SU-DHL-6 (cell line): ENCODE measurements around the gene GPR108.

Experiments used
- EZH2phosphoT487 ChIP-seq: fragments of 200-600 bp; sonication (generic), shearing (Covaris generic); conservative IDR thresholded peaks from 2 replicates; pipeline ENCODE4 v1.6.1; 2018; ENCODE audit warnings: mild to moderate bottlenecking, antibody characterized with exemption, low read length, moderate library complexity, mixed read lengths
- TF ChIP-seq, protein P1 (sequence below): fragments of 200-600 bp; sonication (generic); IDR thresholded peaks from one replicate; pipeline ENCODE4 v1.5.1; 2017; ENCODE audit warnings: antibody characterized with exemption, mild to moderate bottlenecking, low read length, moderate library complexity; ENCODE audit not compliant: insufficient read depth, poor library complexity, severe bottlenecking

DNA sequence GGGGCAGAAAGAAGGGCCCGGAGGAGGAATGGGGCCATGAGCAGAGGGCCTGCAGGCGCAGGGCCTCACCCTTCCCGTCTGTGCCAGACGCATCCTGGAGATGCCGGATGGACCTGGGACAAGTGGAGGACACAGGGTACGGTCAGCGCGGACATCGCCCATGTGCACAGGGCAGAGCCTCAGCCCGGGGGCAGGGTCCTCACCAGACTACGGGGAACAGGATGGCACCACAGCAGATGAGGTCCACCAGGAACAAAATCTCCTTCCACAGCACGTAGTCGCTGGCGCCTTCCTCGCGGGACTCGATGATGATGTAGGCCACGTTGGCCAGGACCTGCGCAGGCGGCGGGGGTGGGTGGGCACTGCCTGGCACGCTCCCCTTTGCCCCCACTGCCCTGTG is 5.6 kb downstream of the GPR108 start:
- TF ChIP-seq, protein P1, sequence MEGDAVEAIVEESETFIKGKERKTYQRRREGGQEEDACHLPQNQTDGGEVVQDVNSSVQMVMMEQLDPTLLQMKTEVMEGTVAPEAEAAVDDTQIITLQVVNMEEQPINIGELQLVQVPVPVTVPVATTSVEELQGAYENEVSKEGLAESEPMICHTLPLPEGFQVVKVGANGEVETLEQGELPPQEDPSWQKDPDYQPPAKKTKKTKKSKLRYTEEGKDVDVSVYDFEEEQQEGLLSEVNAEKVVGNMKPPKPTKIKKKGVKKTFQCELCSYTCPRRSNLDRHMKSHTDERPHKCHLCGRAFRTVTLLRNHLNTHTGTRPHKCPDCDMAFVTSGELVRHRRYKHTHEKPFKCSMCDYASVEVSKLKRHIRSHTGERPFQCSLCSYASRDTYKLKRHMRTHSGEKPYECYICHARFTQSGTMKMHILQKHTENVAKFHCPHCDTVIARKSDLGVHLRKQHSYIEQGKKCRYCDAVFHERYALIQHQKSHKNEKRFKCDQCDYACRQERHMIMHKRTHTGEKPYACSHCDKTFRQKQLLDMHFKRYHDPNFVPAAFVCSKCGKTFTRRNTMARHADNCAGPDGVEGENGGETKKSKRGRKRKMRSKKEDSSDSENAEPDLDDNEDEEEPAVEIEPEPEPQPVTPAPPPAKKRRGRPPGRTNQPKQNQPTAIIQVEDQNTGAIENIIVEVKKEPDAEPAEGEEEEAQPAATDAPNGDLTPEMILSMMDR, result no peak
- TF ChIP-seq EZH2phosphoT487, result no peak
